Epidermal melanocyte (primary cell): ENCODE results near the gene RHNO1.

ENCODE experiments used
- DNase-seq: peaks from one replicate; pipeline ENCODE4 v3.0.0; 2011; ENCODE audit warnings: low spot score; ENCODE audit not compliant: insufficient read length

The RHNO1 gene

GRCh38 chr12:2877047-2877952, at the start of gene RHNO1, which contains the start of gene FOXM1:
Gene RHNO1, plus strand, starts transcription at chr12:2877223. Its CDS starts 8,144 bp downstream, at chr12:2885367.
Gene FOXM1, minus strand, starts transcription at chr12:2877174. Its CDS starts 2,696 bp downstream, at chr12:2874478.
- DNase-seq, result peak; percentile 98

- DNase-seq, result no peak
Observed at GRCh38 chr12:2829275-2829674, 47.7 kb upstream of the RHNO1 start.

GRCh38 chr12:2832550-2833127, 44.4 kb upstream of the RHNO1 start:
- DNase-seq, result no peak

GRCh38 chr12:2833327-2833726, 43.7 kb upstream of the RHNO1 start:
- no peak for DNase-seq

- DNase-seq, result no peak
Observed at GRCh38 chr12:2833810-2834209, 43.2 kb upstream of the RHNO1 start.

- DNase-seq, result peak; percentile 22
Observed at GRCh38 chr12:2834581-2835491, 42.2 kb upstream of the RHNO1 start, which contains the start of gene NRIP2. Gene NRIP2, minus strand, starts transcription at chr12:2835035. Its CDS starts 52 bp downstream, at chr12:2834983.

- no peak for DNase-seq
Observed at GRCh38 chr12:2835691-2836403, 41.2 kb upstream of the RHNO1 start.

- DNase-seq, result no peak
Observed at GRCh38 chr12:2836574-2836973, 40.4 kb upstream of the RHNO1 start.

- no peak for DNase-seq
Observed at GRCh38 chr12:2841056-2841650, 35.9 kb upstream of the RHNO1 start.

GRCh38 chr12:2842948-2843347, 34.1 kb upstream of the RHNO1 start:
- DNase-seq, result no peak

- no peak for DNase-seq
Observed at GRCh38 chr12:2844786-2845185, 32.2 kb upstream of the RHNO1 start.

- DNase-seq, result no peak
Observed at GRCh38 chr12:2845280-2845679, 31.7 kb upstream of the RHNO1 start.

- no peak for DNase-seq
Observed at GRCh38 chr12:2851931-2852330, 25.1 kb upstream of the RHNO1 start.

GRCh38 chr12:2853626-2854025, 23.4 kb upstream of the RHNO1 start:
- peak; percentile 88 for DNase-seq

- no peak for DNase-seq
Observed at GRCh38 chr12:2854669-2855453, 22.2 kb upstream of the RHNO1 start.

GRCh38 chr12:2855546-2855945, 21.5 kb upstream of the RHNO1 start:
- DNase-seq, result no peak

GRCh38 chr12:2856051-2856450, 21.0 kb upstream of the RHNO1 start:
- DNase-seq, result no peak

GRCh38 chr12:2857021-2857431, 20.0 kb upstream of the RHNO1 start, which contains the start of gene TEX52:
Gene TEX52, minus strand, starts transcription at chr12:2857039. Its CDS starts 13 bp downstream, at chr12:2857026.
- DNase-seq, result no peak

- no peak for DNase-seq
Observed at GRCh38 chr12:2857576-2857975, 19.4 kb upstream of the RHNO1 start.

GRCh38 chr12:2858334-2858733, 18.7 kb upstream of the RHNO1 start:
- no peak for DNase-seq
